Endothelial cell of umbilical vein (primary cell): Measurements from ENCODE around the gene KLF3. TPM values are rescaled to one million over a fixed set of nuclear protein-coding genes. Genes with fewer than 3 reads are reported as not detected.

Experiments
- BruUV-seq: library from RNA; stranded (reverse); fragments of 400-500 nt; replicated peaks from 2 replicates; lab custom pipeline; 2021; lab: Mats Ljungman, UMichigan
- CTCF ChIA-PET: fragments of 300-600, 350-600 bp; sonication (Branson Sonifier 250); formaldehyde crosslinking; loops from one replicate; lab custom pipeline; 2021; ENCODE audit warnings: antibody characterized with exemption, inconsistent platforms; lab: Charles Lee
- POLR2A ChIA-PET: fragments of 300-600, 350-600 bp; sonication (Branson Sonifier 250); formaldehyde crosslinking; loops from one replicate; lab custom pipeline; 2021; ENCODE audit warnings: antibody characterized with exemption, inconsistent platforms; lab: Charles Lee
- DNase-seq: peaks from one replicate; pipeline ENCODE4 v3.0.0-alpha.2; 2011; ENCODE audit warnings: low read depth, low spot score
- FAIRE-seq: peaks from 2 replicates; lab custom pipeline; 2011; peaks lifted over from hg19 to GRCh38; lab: Jason Lieb, UNC
- H2AFZ ChIP-seq: 2 replicates; pipeline ENCODE4 v1.6.0; 2012; ENCODE audit warnings: low read depth, low read length, control low read depth, inconsistent platforms
- H3K27ac ChIP-seq: 2 replicates; pipeline ENCODE4 v1.5.1; 2011; ENCODE audit warnings: low read depth, mild to moderate bottlenecking, control low read depth, low read length, moderate library complexity; ENCODE audit not compliant: insufficient read depth
- H3K27me3 ChIP-seq, 2 experiments: 2 replicates each; pipeline versions ENCODE4 v1.6.0 to v1.6.1; 2011; ENCODE audit warnings: low read length in 2 of 2, mixed read lengths in 1 of 2; ENCODE audit not compliant: control insufficient read depth in 2 of 2, insufficient read depth in 2 of 2
- H3K36me3 ChIP-seq, 2 experiments: 2 replicates in 1 of 2; 3 replicates in 1 of 2; pipeline ENCODE4 v1.5.1; 2011; ENCODE audit warnings: low read length in 2 of 2, mild to moderate bottlenecking in 1 of 2, moderate library complexity in 1 of 2; ENCODE audit not compliant: control insufficient read depth in 2 of 2, insufficient read depth in 2 of 2; ENCODE audit errors: extremely low read depth in 1 of 2
- H3K4me1 ChIP-seq: 3 replicates; pipeline ENCODE4 v1.5.1; 2011; ENCODE audit warnings: mild to moderate bottlenecking, low read length; ENCODE audit not compliant: control insufficient read depth, insufficient read depth; ENCODE audit errors: extremely low read depth
- H3K4me2 ChIP-seq: 2 replicates; pipeline ENCODE4 v1.6.1; 2011; ENCODE audit warnings: low read length, control low read depth, mixed read lengths; ENCODE audit not compliant: insufficient read depth
- H3K4me3 ChIP-seq, 3 experiments: fragments of 200-600 bp in 1 of 3; sonication (generic), shearing (Covaris generic) in 1 of 3; replicated peaks in 1 of 3; 2 replicates each; pipeline ENCODE4 v1.5.1; 2011 to 2016; ENCODE audit warnings: control low read depth in 3 of 3, low read length in 3 of 3, mild to moderate bottlenecking in 2 of 3, inconsistent platforms in 1 of 3, low read depth in 1 of 3, moderate library complexity in 1 of 3; ENCODE audit not compliant: insufficient read depth in 1 of 3
- H3K79me2 ChIP-seq: 2 replicates; pipeline ENCODE4 v1.6.0; 2012; ENCODE audit warnings: low read length, inconsistent platforms; ENCODE audit not compliant: control insufficient read depth, insufficient read depth
- H3K9ac ChIP-seq: replicated peaks from 2 replicates; pipeline ENCODE3; 2011; ENCODE audit warnings: low read length, control low read depth; ENCODE audit not compliant: insufficient read depth; ENCODE audit errors: extremely low read depth
- H3K9me1 ChIP-seq: replicated peaks from 3 replicates; pipeline ENCODE4 v1.6.0; 2011; ENCODE audit warnings: mild to moderate bottlenecking, low read length; ENCODE audit not compliant: control insufficient read depth, insufficient read depth; ENCODE audit errors: extremely low read depth
- H3K9me3 ChIP-seq: replicated peaks from 2 replicates; pipeline ENCODE4 v1.5.1; 2012; ENCODE audit warnings: low read length, inconsistent platforms; ENCODE audit not compliant: control insufficient read depth, insufficient read depth
- H4K20me1 ChIP-seq: replicated peaks from 2 replicates; pipeline ENCODE3; 2011; ENCODE audit warnings: mild to moderate bottlenecking, low read length; ENCODE audit not compliant: control insufficient read depth, insufficient read depth; ENCODE audit errors: extremely low read depth
- CTCF ChIP-seq, 2 donors: IDR thresholded peaks; 1 replicate in 1 of 2; 2 replicates in 1 of 2; pipeline ENCODE4 v1.5.1; 2011; ENCODE audit warnings: low read length in 2 of 2, mild to moderate bottlenecking in 2 of 2, moderate library complexity in 2 of 2, control low read depth in 1 of 2, inconsistent platforms in 1 of 2, low read depth in 1 of 2; ENCODE audit not compliant: insufficient read depth in 1 of 2; ENCODE audit errors: extremely low read depth in 1 of 2
- EZH2 ChIP-seq: IDR thresholded peaks from 2 replicates; pipeline ENCODE4 v1.6.1; 2012; ENCODE audit warnings: borderline replicate concordance, low read depth, mild to moderate bottlenecking, moderate library complexity, low read length, inconsistent platforms; ENCODE audit not compliant: severe bottlenecking
- FOS ChIP-seq: IDR thresholded peaks from 2 replicates; pipeline ENCODE4 v1.6.1; 2011; ENCODE audit warnings: mild to moderate bottlenecking, low read length, moderate library complexity, borderline replicate concordance; ENCODE audit not compliant: insufficient read depth
- GATA2 ChIP-seq: IDR thresholded peaks from 2 replicates; pipeline ENCODE4 v1.7.0; 2011; ENCODE audit warnings: low read depth, mild to moderate bottlenecking, moderate library complexity, mixed read lengths, low read length; ENCODE audit not compliant: insufficient read length, insufficient read depth
- JUN ChIP-seq: IDR thresholded peaks from 2 replicates; pipeline ENCODE4 v1.6.1; 2011; ENCODE audit warnings: borderline replicate concordance, low read depth; ENCODE audit not compliant: insufficient read length, insufficient read depth
- MYC ChIP-seq: IDR thresholded peaks from one replicate; pipeline ENCODE4 v1.6.1; 2011; ENCODE audit warnings: mild to moderate bottlenecking, low read depth, low read length
- POLR2A ChIP-seq: IDR thresholded peaks from 2 replicates; pipeline ENCODE4 v1.6.1; 2012; ENCODE audit warnings: low read depth, mild to moderate bottlenecking, control low read depth, low read length
- POLR2AphosphoS5 ChIP-seq: IDR thresholded peaks from 2 replicates; pipeline ENCODE4 v1.6.1; 2012; ENCODE audit warnings: low read depth, mild to moderate bottlenecking, control low read depth, low read length, moderate library complexity; ENCODE audit not compliant: insufficient read depth
- dilution Hi-C: fragments of 300-500 bp; cut with MboI; formaldehyde crosslinking; loops from one replicate; pipeline ENCODE4 v1.15.0; 2019; ENCODE audit warnings: low sequenced_read_pairs; ENCODE audit not compliant: extremely low pct_ligation_motif_present
- intact Hi-C: fragments of 100-400 bp; cut with micrococcal nuclease; formaldehyde crosslinking; loops from one replicate; pipeline ENCODE4 v1.10.0; 2022
- polyA plus RNA-seq, 4 experiments: library from polyadenylated mRNA; depleted of rRNA in 3 of 4; stranded (reverse) in 3 of 4; unstranded in 1 of 4; fragments of >200 nt; gene quantifications; 2 replicates each; pipeline versions ENCODE4 v1.2.1 to v1.2.3, GENCODE V29; 2011 to 2012; ENCODE audit warnings: missing spikeins in 1 of 4
- total RNA-seq: library from RNA; stranded (reverse); gene quantifications from 2 replicates; pipeline ENCODE4 v1.2.3, GENCODE V29; 2021
- TF ChIP-seq, protein P1 (sequence below): IDR thresholded peaks from 2 replicates; pipeline ENCODE4 v1.6.1; 2011; ENCODE audit not compliant: insufficient read depth, insufficient read length

The KLF3 gene
- total and polyA plus RNA-seq, 2 donors (not counting 3 experiments of a cell fraction or from before 2014, with no cell fraction given) = 27.7 to 50.5 TPM

DNA sequence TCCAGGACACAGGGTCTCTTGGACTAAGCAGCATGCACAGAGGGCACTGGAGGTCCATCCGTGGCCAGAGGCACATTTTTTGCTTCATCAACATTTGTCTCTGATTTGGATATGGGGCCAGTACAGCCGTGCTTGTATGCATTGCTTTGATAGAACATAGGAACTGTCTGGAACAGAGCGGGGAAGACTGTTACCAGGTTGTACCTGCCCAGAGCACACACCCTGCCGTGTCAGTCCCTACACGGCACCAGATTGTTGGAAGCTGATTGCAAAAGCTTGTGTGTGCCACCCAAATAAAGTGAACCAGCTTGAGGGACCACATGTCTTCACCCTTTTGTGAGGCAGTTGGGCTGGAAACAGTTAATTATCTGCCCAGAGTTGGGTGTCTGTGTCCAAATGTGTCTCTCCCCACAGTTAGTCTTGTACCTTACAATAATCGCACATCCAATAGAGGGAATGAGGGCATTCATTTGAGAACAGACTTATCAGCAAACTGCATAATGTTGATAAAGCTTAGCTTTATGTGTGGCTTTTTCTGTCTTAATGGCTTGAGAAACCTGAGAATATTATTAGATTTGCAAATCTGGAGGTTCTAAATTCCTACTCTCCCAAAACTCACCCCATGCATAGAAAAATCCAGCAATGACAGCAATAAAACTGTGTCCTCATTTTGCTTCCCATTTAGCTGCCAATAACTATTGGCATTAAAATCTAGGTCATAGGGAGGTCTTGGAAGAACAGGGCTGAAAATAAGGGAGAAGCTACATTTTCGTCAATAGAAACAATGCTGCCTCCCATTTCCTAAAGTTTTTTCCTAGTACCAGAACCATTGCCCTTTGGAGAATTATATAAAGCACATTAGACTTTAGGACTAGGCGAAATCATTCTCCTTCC, 21.2 kb downstream of the KLF3 start:
- ChIA-PET CTCF (interaction anchor here (1.0 to 5.2 kb wide), 3 partner anchors 9 to 366 kb away, joined by 3 to 40 read pairs (median 3); no protein-coding TSS in a partner anchor), POLR2A (no interaction called here)
- H3K4me1 ChIP-seq = peaks cover 32% of the 10 kb centered on the region
- no peak overlapping the region for H3K9ac ChIP-seq
- H4K20me1 ChIP-seq = no peaks in the 10 kb centered on the region
- no peak for FAIRE-seq
- intact Hi-C loops (no loop called here), dilution Hi-C loops (no loop called here)
- peaks cover 65% of the 10 kb centered on the region for H3K79me2 ChIP-seq
- no peak overlapping the region for H3K4me2 ChIP-seq
- no peaks in the 10 kb centered on the region for H3K27me3 ChIP-seq
- no peak overlapping the region for H3K27ac ChIP-seq
- H3K4me3 ChIP-seq = no peak overlapping the region
- no TSS peak for BruUV-seq
- no peak overlapping the region for H2AFZ ChIP-seq
- no peaks in the 10 kb centered on the region for H3K9me3 ChIP-seq
- DNase-seq = no peak
- peaks cover 20 to 25% of the 10 kb centered on the region in 2 experiments for H3K36me3 ChIP-seq
- TF ChIP-seq POLR2A (no peak), CTCF (IDR thresholded peaks at IDR 0.05; ENCODE audit: extremely low read depth in 1 of 2, insufficient read depth in 1 of 2, low read depth in 1 of 2, low read length in 2 of 2) (no peak), GATA2 (no peak), FOS (no peak), EZH2 (no peak), JUN (no peak), POLR2AphosphoS5 (no peak), MYC (no peak)
- TF ChIP-seq, protein P1, sequence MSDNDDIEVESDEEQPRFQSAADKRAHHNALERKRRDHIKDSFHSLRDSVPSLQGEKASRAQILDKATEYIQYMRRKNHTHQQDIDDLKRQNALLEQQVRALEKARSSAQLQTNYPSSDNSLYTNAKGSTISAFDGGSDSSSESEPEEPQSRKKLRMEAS = no peak
- H3K9me1 ChIP-seq = no peaks in the 10 kb centered on the region
